ENCODE data around the gene CLEC9A. TPM values are rescaled to one million over a fixed set of nuclear protein-coding genes. Genes with fewer than 3 reads are reported as not detected.

The CLEC9A gene
- total and polyA plus RNA-seq, 2 donors (not counting 1 experiment from before 2014, with no cell fraction given): not detected

GRCh38 chr12:10031321-10031720 lies 839 bp downstream of the CLEC9A start:
- H3K4me1 Mint-ChIP-seq: no peaks in the 10 kb centered on the region
- H3K9me3 Mint-ChIP-seq (ENCODE audit: insufficient read depth): peaks cover under 1% of the 10 kb centered on the region
- no peak overlapping the region for H3K4me3 ChIP-seq (ENCODE audit: control extremely low read depth in 1 of 5, extremely low read depth in 1 of 5, insufficient read depth in 1 of 5, low read depth in 2 of 5, low read length in 4 of 5)
- H3K9me3 ChIP-seq (ENCODE audit: control extremely low read depth in 1 of 3, control insufficient read depth in 2 of 3, insufficient read depth in 1 of 3, low read length in 2 of 3): no peaks in the 10 kb centered on the region
- no peak overlapping the region for H3K9ac ChIP-seq (ENCODE audit: low read length)
- DNase-seq: no peak
- H4K20me1 ChIP-seq (ENCODE audit: control insufficient read depth, insufficient read depth, low read length, poor library complexity, severe bottlenecking): no peaks in the 10 kb centered on the region
- no peak overlapping the region for H3K4me2 ChIP-seq (replicated peaks; ENCODE audit: low read depth, low read length, poor library complexity, severe bottlenecking)
- TF ChIP-seq CTCF (IDR thresholded peaks at IDR 0.05) (no peak), EZH2 (IDR thresholded peaks at IDR 0.05; ENCODE audit: borderline replicate concordance, insufficient read depth, low read depth, low read length, poor library complexity, severe bottlenecking) (no peak)
- H3K27me3 Mint-ChIP-seq: peaks cover 50% of the 10 kb centered on the region
- WGBS (ENCODE audit: insufficient coverage): 33% methylated on average over 2 of the region's 4 CpGs
- no peak overlapping the region for H3K27ac Mint-ChIP-seq
- H3K27ac ChIP-seq (ENCODE audit: low read length in 2 of 2): no peak overlapping the region
- intact Hi-C loops (cut with micrococcal nuclease): loop anchor here (10.0 kb wide), 2 partner anchors 93 to 163 kb away; no protein-coding TSS in a partner anchor
- H3K79me2 ChIP-seq (ENCODE audit: control insufficient read depth, insufficient read depth, low read length): no peaks in the 10 kb centered on the region
- H3K27me3 ChIP-seq (replicated peaks in 1 of 4; ENCODE audit: control extremely low read depth in 1 of 4, control insufficient read depth in 3 of 4, insufficient read depth in 4 of 4, low read length in 3 of 4): peaks cover 0 to 3% (median 0%) of the 10 kb centered on the region in 4 experiments
- H3K36me3 ChIP-seq (replicated peaks in 1 of 2; ENCODE audit: control extremely low read depth in 1 of 2, control insufficient read depth in 1 of 2, extremely low read depth in 1 of 2, insufficient read depth in 2 of 2, low read length in 1 of 2): no peaks in the 10 kb centered on the region
- no peaks in the 10 kb centered on the region for H3K4me1 ChIP-seq (ENCODE audit: control insufficient read depth in 2 of 2, insufficient read depth in 2 of 2, low read length in 2 of 2)
- ChIA-PET CTCF (interaction anchor here (0.9 kb wide), 1 partner anchor 141 kb away, joined by 3 read pairs; the partner anchor contains the start of gene OLR1), POLR2A (no interaction called here)
- H3K4me3 Mint-ChIP-seq: no peak overlapping the region
- no peak overlapping the region for H2AFZ ChIP-seq (ENCODE audit: insufficient read depth, low read depth, low read length, poor library complexity, severe bottlenecking)
- no peak for ATAC-seq (ENCODE audit: low read depth)

GRCh38 chr12:10031771-10032175 lies 1.3 kb downstream of the CLEC9A start:
- H3K9ac ChIP-seq (ENCODE audit: low read length): no peak overlapping the region
- no peak for TF ChIP-seq EZH2 (IDR thresholded peaks at IDR 0.05; ENCODE audit: borderline replicate concordance, insufficient read depth, low read depth, low read length, poor library complexity, severe bottlenecking)
- no peak for TF ChIP-seq CTCF (IDR thresholded peaks at IDR 0.05)
- H3K36me3 ChIP-seq (replicated peaks in 1 of 2; ENCODE audit: control extremely low read depth in 1 of 2, control insufficient read depth in 1 of 2, extremely low read depth in 1 of 2, insufficient read depth in 2 of 2, low read length in 1 of 2): no peaks in the 10 kb centered on the region
- Mint-ChIP-seq H3K27ac (no peak overlapping the region), H3K4me1 (no peaks in the 10 kb centered on the region), H3K27me3 (peaks cover 53% of the 10 kb centered on the region), H3K9me3 (ENCODE audit: insufficient read depth) (no peaks in the 10 kb centered on the region), H3K4me3 (no peak overlapping the region)
- no peak for ATAC-seq (ENCODE audit: low read depth)
- H3K79me2 ChIP-seq (ENCODE audit: control insufficient read depth, insufficient read depth, low read length): no peaks in the 10 kb centered on the region
- intact Hi-C loops (cut with micrococcal nuclease): loop anchor here (10.0 kb wide), 2 partner anchors 93 to 163 kb away; no protein-coding TSS in a partner anchor
- no peak overlapping the region for H2AFZ ChIP-seq (ENCODE audit: insufficient read depth, low read depth, low read length, poor library complexity, severe bottlenecking)
- H4K20me1 ChIP-seq (ENCODE audit: control insufficient read depth, insufficient read depth, low read length, poor library complexity, severe bottlenecking): no peaks in the 10 kb centered on the region
- H3K9me3 ChIP-seq (ENCODE audit: control extremely low read depth in 1 of 3, control insufficient read depth in 2 of 3, insufficient read depth in 1 of 3, low read length in 2 of 3): no peaks in the 10 kb centered on the region
- 86% methylated on average over 4 of the region's 5 CpGs for WGBS (ENCODE audit: insufficient coverage)
- peaks cover 0 to 3% (median 0%) of the 10 kb centered on the region in 4 experiments for H3K27me3 ChIP-seq (replicated peaks in 1 of 4; ENCODE audit: control extremely low read depth in 1 of 4, control insufficient read depth in 3 of 4, insufficient read depth in 4 of 4, low read length in 3 of 4)
- H3K27ac ChIP-seq (ENCODE audit: low read length in 2 of 2): no peak overlapping the region
- no peaks in the 10 kb centered on the region for H3K4me1 ChIP-seq (ENCODE audit: control insufficient read depth in 2 of 2, insufficient read depth in 2 of 2, low read length in 2 of 2)
- no peak overlapping the region for H3K4me3 ChIP-seq (ENCODE audit: control extremely low read depth in 1 of 5, extremely low read depth in 1 of 5, insufficient read depth in 1 of 5, low read depth in 2 of 5, low read length in 4 of 5)
- ChIA-PET CTCF (interaction anchor here (0.9 kb wide), 1 partner anchor 140 kb away, joined by 3 read pairs; the partner anchor contains the start of gene OLR1), POLR2A (no interaction called here)
- DNase-seq: no peak
- H3K4me2 ChIP-seq (replicated peaks; ENCODE audit: low read depth, low read length, poor library complexity, severe bottlenecking): no peak overlapping the region

Data from B cell (primary cell).